ENCODE measurements around the gene TYMS. TPM values are rescaled to one million over a fixed set of nuclear protein-coding genes. Genes with fewer than 3 reads are reported as not detected.

The TYMS gene
- total RNA-seq, 1 experiment from 2014 or later: 143 TPM

- Mint-ChIP-seq H3K27me3 (ENCODE audit: insufficient read depth, unreplicated experiment) (peaks cover 3% of the 10 kb centered on the region), H3K4me1 (ENCODE audit: low read depth, unreplicated experiment) (peaks cover 7% of the 10 kb centered on the region), H3K36me3 (ENCODE audit: insufficient read depth, unreplicated experiment) (peaks cover 70% of the 10 kb centered on the region), H3K27ac (ENCODE audit: unreplicated experiment) (no peak overlapping the region), H3K4me3 (ENCODE audit: unreplicated experiment) (no peak overlapping the region), H3K9me3 (ENCODE audit: unreplicated experiment) (peaks cover 20% of the 10 kb centered on the region)
- intact Hi-C loops (cut with micrococcal nuclease; ENCODE audit: unreplicated experiment): no loop called here
- Histone ChIP-seq H3K27me3 (replicated peaks; ENCODE audit: control insufficient read depth, insufficient read depth, low read length) (no peaks in the 10 kb centered on the region), H3K36me3 (ENCODE audit: control insufficient read depth, insufficient read depth, low read length) (peaks cover 12% of the 10 kb centered on the region), H3K9me3 (peaks cover 6% of the 10 kb centered on the region; the same call in 1 of the 2 replicates), H3K4me3 (ENCODE audit: low read depth, low read length) (no peak overlapping the region), H3K4me1 (no peaks in the 10 kb centered on the region)
- POLR2A ChIA-PET: no interaction called here
- CTCF ChIA-PET: no interaction called here
- no peak for DNase-seq
- no peak for TF ChIP-seq CTCF (IDR thresholded peaks at IDR 0.05; ENCODE audit: insufficient read depth in 1 of 2, low read depth in 1 of 2, low read length in 1 of 2, severe bottlenecking in 1 of 2, unreplicated experiment in 1 of 2)
- no TSS peak for BruUV-seq (replicated peaks)
These were observed 4.7 kb downstream of the TYMS start for GRCh38 chr18:662197-662596.

GRCh38 chr18:666177-666576, 8.7 kb downstream of the TYMS start:
- intact Hi-C loops (cut with micrococcal nuclease; ENCODE audit: unreplicated experiment): no loop called here
- Mint-ChIP-seq H3K4me3 (ENCODE audit: unreplicated experiment) (no peak overlapping the region), H3K9me3 (ENCODE audit: unreplicated experiment) (peaks cover 16% of the 10 kb centered on the region), H3K27me3 (ENCODE audit: insufficient read depth, unreplicated experiment) (peaks cover 3% of the 10 kb centered on the region), H3K27ac (ENCODE audit: unreplicated experiment) (no peak overlapping the region), H3K4me1 (ENCODE audit: low read depth, unreplicated experiment) (peaks cover 19% of the 10 kb centered on the region), H3K36me3 (ENCODE audit: insufficient read depth, unreplicated experiment) (peaks cover 72% of the 10 kb centered on the region)
- no peaks in the 10 kb centered on the region for H3K27me3 ChIP-seq (replicated peaks; ENCODE audit: control insufficient read depth, insufficient read depth, low read length)
- TF ChIP-seq CTCF (IDR thresholded peaks at IDR 0.05; ENCODE audit: insufficient read depth in 1 of 2, low read depth in 1 of 2, low read length in 1 of 2, severe bottlenecking in 1 of 2, unreplicated experiment in 1 of 2): peak in 1 of 2 experiments; percentile 47
- H3K4me3 ChIP-seq (ENCODE audit: low read depth, low read length): no peak overlapping the region
- POLR2A ChIA-PET: no interaction called here
- BruUV-seq (replicated peaks): no TSS peak
- CTCF ChIA-PET: interaction anchor here (1.0 kb wide), 1 partner anchor 173 kb away, joined by 5 read pairs; no protein-coding TSS in a partner anchor
- no peaks in the 10 kb centered on the region; the same call in 1 of the 2 replicates for H3K4me1 ChIP-seq
- peaks cover 6% of the 10 kb centered on the region; the same call in 1 of the 2 replicates for H3K9me3 ChIP-seq
- peaks cover 7% of the 10 kb centered on the region for H3K36me3 ChIP-seq (ENCODE audit: control insufficient read depth, insufficient read depth, low read length)
- DNase-seq: peak in 1 of 2 experiments; percentile 46

GRCh38 chr18:666628-667027, 9.2 kb downstream of the TYMS start:
- no peaks in the 10 kb centered on the region for H3K27me3 ChIP-seq (replicated peaks; ENCODE audit: control insufficient read depth, insufficient read depth, low read length)
- Mint-ChIP-seq H3K4me1 (ENCODE audit: low read depth, unreplicated experiment) (peaks cover 19% of the 10 kb centered on the region), H3K9me3 (ENCODE audit: unreplicated experiment) (peaks cover 12% of the 10 kb centered on the region), H3K27me3 (ENCODE audit: insufficient read depth, unreplicated experiment) (peaks cover 3% of the 10 kb centered on the region), H3K4me3 (ENCODE audit: unreplicated experiment) (peak overlapping the region; percentile 6), H3K27ac (ENCODE audit: unreplicated experiment) (no peak overlapping the region), H3K36me3 (ENCODE audit: insufficient read depth, unreplicated experiment) (peaks cover 72% of the 10 kb centered on the region)
- CTCF ChIA-PET: interaction anchor here (1.0 kb wide), 1 partner anchor 173 kb away, joined by 5 read pairs; no protein-coding TSS in a partner anchor
- no peaks in the 10 kb centered on the region; the same call in 1 of the 2 replicates for H3K4me1 ChIP-seq
- intact Hi-C loops (cut with micrococcal nuclease; ENCODE audit: unreplicated experiment): no loop called here
- POLR2A ChIA-PET: no interaction called here
- no peak overlapping the region for H3K4me3 ChIP-seq (ENCODE audit: low read depth, low read length)
- H3K9me3 ChIP-seq: 0 out of 2 replicates have a peak, but pooled peaks cover 3% of the 10 kb centered on the region
- peaks cover 4% of the 10 kb centered on the region for H3K36me3 ChIP-seq (ENCODE audit: control insufficient read depth, insufficient read depth, low read length)
- no peak for DNase-seq
- BruUV-seq (replicated peaks): no TSS peak
- TF ChIP-seq CTCF (IDR thresholded peaks at IDR 0.05; ENCODE audit: insufficient read depth in 1 of 2, low read depth in 1 of 2, low read length in 1 of 2, severe bottlenecking in 1 of 2, unreplicated experiment in 1 of 2): no peak

Measured in Caco-2 (cell line).